B cell (primary cell): Measurements from ENCODE around the gene A1BG. TPM values are rescaled to one million over a fixed set of nuclear protein-coding genes. Genes with fewer than 3 reads are reported as not detected.
A peak's percentile ranks its signal among the peaks of the same experiment; 100 is the strongest.

Experiments
- ATAC-seq: fragments of 200-7000 bp; cut with Tn5 transposase; one replicate; pipeline ENCODE4 v1.10.0; 2021; ENCODE audit warnings: low read depth, mild to moderate bottlenecking, moderate number of reproducible peaks, moderate library complexity
- CTCF ChIA-PET: fragments of 350-600 bp; sonication (Branson Sonifier 250); formaldehyde crosslinking; loops from one replicate; lab custom pipeline; 2021; ENCODE audit warnings: antibody characterized with exemption, inconsistent platforms; lab: Charles Lee
- POLR2A ChIA-PET: fragments of 350-600 bp; sonication (Branson Sonifier 250); formaldehyde crosslinking; loops from one replicate; lab custom pipeline; 2021; ENCODE audit warnings: antibody characterized with exemption; lab: Charles Lee
- DNase-seq: peaks from one replicate; pipeline ENCODE4 v3.0.0; 2013
- H2AFZ ChIP-seq: 2 replicates; pipeline ENCODE4 v1.6.1; 2012; ENCODE audit warnings: mild to moderate bottlenecking, low read depth, low read length; ENCODE audit not compliant: insufficient read depth, poor library complexity, severe bottlenecking
- H3K27ac ChIP-seq, 2 donors: 1 replicate in 1 of 2; 2 replicates in 1 of 2; pipeline ENCODE4 v1.5.1; 2012 to 2013; ENCODE audit warnings: low read length in 2 of 2, mild to moderate bottlenecking in 2 of 2, moderate library complexity in 1 of 2
- H3K27me3 ChIP-seq, 4 experiments: fragments of 200-600 bp in 1 of 4; sonication (generic) in 1 of 4; replicated peaks in 1 of 4; 1 replicate in 2 of 4; 2 replicates in 2 of 4; pipeline versions ENCODE4 v1.6.1 to v1.7.0; 2013 to 2016; ENCODE audit warnings: low read length in 3 of 4, mild to moderate bottlenecking in 2 of 4, mixed read lengths in 1 of 4, moderate library complexity in 1 of 4; ENCODE audit not compliant: insufficient read depth in 4 of 4, control insufficient read depth in 3 of 4; ENCODE audit errors: control extremely low read depth in 1 of 4
- H3K36me3 ChIP-seq, 2 experiments: replicated peaks in 1 of 2; 1 replicate in 1 of 2; 2 replicates in 1 of 2; pipeline versions ENCODE4 v1.6.1 to v1.7.1; 2013; ENCODE audit warnings: low read length in 1 of 2; ENCODE audit not compliant: insufficient read depth in 2 of 2, control insufficient read depth in 1 of 2; ENCODE audit errors: control extremely low read depth in 1 of 2, extremely low read depth in 1 of 2
- H3K4me1 ChIP-seq, 2 donors: fragments of 200-600 bp in 1 of 2; sonication (generic) in 1 of 2; 1 replicate in 1 of 2; 2 replicates in 1 of 2; pipeline versions ENCODE4 v1.5.1 to v1.6.1; 2013 to 2017; ENCODE audit warnings: low read length in 2 of 2; ENCODE audit not compliant: control insufficient read depth in 2 of 2, insufficient read depth in 2 of 2
- H3K4me2 ChIP-seq: replicated peaks from 2 replicates; pipeline ENCODE3; 2012; ENCODE audit warnings: mild to moderate bottlenecking, low read depth, low read length; ENCODE audit not compliant: poor library complexity, severe bottlenecking
- H3K4me3 ChIP-seq, 5 experiments: fragments of 200-600 bp in 1 of 5; sonication (generic) in 1 of 5; 1 replicate in 3 of 5; 2 replicates in 2 of 5; pipeline versions ENCODE4 v1.5.1 to v1.7.0; 2011 to 2016; ENCODE audit warnings: low read length in 4 of 5, mild to moderate bottlenecking in 4 of 5, low read depth in 2 of 5, control low read depth in 1 of 5, moderate library complexity in 1 of 5; ENCODE audit not compliant: insufficient read depth in 1 of 5; ENCODE audit errors: control extremely low read depth in 1 of 5, extremely low read depth in 1 of 5
- H3K79me2 ChIP-seq: fragments of 200-600 bp; sonication (generic); one replicate; pipeline ENCODE4 v1.6.0; 2016; ENCODE audit warnings: low read length; ENCODE audit not compliant: control insufficient read depth, insufficient read depth
- H3K9ac ChIP-seq: fragments of 200-600 bp; sonication (generic); 2 replicates; pipeline ENCODE4 v1.6.1; 2017; ENCODE audit warnings: mild to moderate bottlenecking, low read length, moderate library complexity
- H3K9me3 ChIP-seq, 3 donors: one replicate each; pipeline versions ENCODE4 v1.6.1 to v1.7.1; 2013; ENCODE audit warnings: low read length in 2 of 3; ENCODE audit not compliant: control insufficient read depth in 2 of 3, insufficient read depth in 1 of 3; ENCODE audit errors: control extremely low read depth in 1 of 3
- H4K20me1 ChIP-seq: 2 replicates; pipeline ENCODE4 v1.6.0; 2012; ENCODE audit warnings: mild to moderate bottlenecking, low read length; ENCODE audit not compliant: insufficient read depth, control insufficient read depth, poor library complexity, severe bottlenecking
- H3K27ac Mint-ChIP-seq: one replicate; pipeline ENCODE4 v1.8.0; 2021; ENCODE audit warnings: mixed read lengths
- H3K27me3 Mint-ChIP-seq: one replicate; pipeline ENCODE4 v1.8.0; 2021; ENCODE audit warnings: mixed read lengths
- H3K4me1 Mint-ChIP-seq: one replicate; pipeline ENCODE4 v1.8.0; 2021; ENCODE audit warnings: mixed read lengths
- H3K4me3 Mint-ChIP-seq: one replicate; pipeline ENCODE4 v1.8.0; 2021; ENCODE audit warnings: mixed read lengths
- H3K9me3 Mint-ChIP-seq: one replicate; pipeline ENCODE4 v1.8.0; 2022; ENCODE audit warnings: mixed read lengths; ENCODE audit not compliant: insufficient read depth
- CTCF ChIP-seq: fragments of 200-600 bp; IDR thresholded peaks from one replicate; pipeline ENCODE4 v1.8.0; 2022; ENCODE audit warnings: antibody characterized with exemption, mild to moderate bottlenecking
- EZH2 ChIP-seq: IDR thresholded peaks from 2 replicates; pipeline ENCODE4 v1.6.1; 2012; ENCODE audit warnings: borderline replicate concordance, low read depth, mild to moderate bottlenecking, moderate library complexity, low read length; ENCODE audit not compliant: insufficient read depth, poor library complexity, severe bottlenecking
- WGBS: methylation state at CpG from one replicate; pipeline ENCODE4 v1.1.5; 2013; ENCODE audit warnings: missing lambda C conversion rate; ENCODE audit not compliant: insufficient coverage; 5-methylcytosine and 5-hydroxymethylcytosine counted together
- intact Hi-C: fragments of 100-400 bp; cut with micrococcal nuclease; formaldehyde crosslinking; loops from one replicate; pipeline ENCODE4 v1.10.0; 2022
- polyA plus RNA-seq: library from polyadenylated mRNA; depleted of rRNA; stranded (reverse); fragments of >200 nt; gene quantifications from 2 replicates; pipeline ENCODE4 v1.2.3, GENCODE V29; 2012
- total RNA-seq, 2 donors: library from RNA; stranded (reverse); fragments of 120-200 nt in 1 of 2; gene quantifications; 1 replicate in 1 of 2; 2 replicates in 1 of 2; pipeline versions ENCODE4 v1.2.3 to v1.2.4, GENCODE V29; 2013 to 2022

The A1BG gene
- total and polyA plus RNA-seq, 2 donors (not counting 1 experiment from before 2014, with no cell fraction given): 18.4 to 52.6 TPM

- DNase-seq (no peak), ATAC-seq (no peak)
- POLR2A ChIA-PET: no interaction called here
- Mint-ChIP-seq H3K27ac (no peak overlapping the region), H3K9me3 (no peaks in the 10 kb centered on the region), H3K27me3 (no peaks in the 10 kb centered on the region), H3K4me1 (no peaks in the 10 kb centered on the region), H3K4me3 (no peak overlapping the region)
- Histone ChIP-seq H3K9me3 (peaks cover 0 to 5% (median 0%) of the 10 kb centered on the region in 3 donors), H2AFZ (no peak overlapping the region), H3K27ac (no peak overlapping the region), H3K36me3 (peaks cover 1 to 25% of the 10 kb centered on the region in 2 experiments), H4K20me1 (no peaks in the 10 kb centered on the region), H3K9ac (no peak overlapping the region), H3K27me3 (no peaks in the 10 kb centered on the region), H3K4me2 (no peak overlapping the region), H3K4me3 (no peak overlapping the region), H3K4me1 (no peaks in the 10 kb centered on the region), H3K79me2 (no peaks in the 10 kb centered on the region)
- WGBS: 100% methylated on average over 2 of the region's 4 CpGs
- CTCF ChIA-PET: no interaction called here
- intact Hi-C loops: no loop called here
- TF ChIP-seq CTCF: no peak
- no peak for TF ChIP-seq EZH2
Observed at GRCh38 chr19:58318297-58318696, 35.0 kb downstream of the A1BG start.

- H3K27me3 Mint-ChIP-seq: no peaks in the 10 kb centered on the region
- no peak for TF ChIP-seq EZH2
- no peak for TF ChIP-seq CTCF
- peaks cover 1 to 32% of the 10 kb centered on the region in 2 experiments for H3K36me3 ChIP-seq
- no peak overlapping the region for H2AFZ ChIP-seq
- H3K4me1 ChIP-seq: no peaks in the 10 kb centered on the region
- H4K20me1 ChIP-seq: no peaks in the 10 kb centered on the region
- no peaks in the 10 kb centered on the region for H3K79me2 ChIP-seq
- peaks cover 0 to 5% (median 0%) of the 10 kb centered on the region in 3 donors for H3K9me3 ChIP-seq
- 88% methylated on average over 5 of the region's 7 CpGs for WGBS
- intact Hi-C loops: no loop called here
- no peaks in the 10 kb centered on the region for H3K4me1 Mint-ChIP-seq
- H3K9me3 Mint-ChIP-seq: no peaks in the 10 kb centered on the region
- H3K4me3 ChIP-seq: no peak overlapping the region
- no peak overlapping the region for H3K27ac Mint-ChIP-seq
- CTCF ChIA-PET: no interaction called here
- ATAC-seq: no peak
- H3K9ac ChIP-seq: no peak overlapping the region
- no peak overlapping the region for H3K4me3 Mint-ChIP-seq
- H3K27ac ChIP-seq: no peak overlapping the region
- peak; percentile 34 for DNase-seq
- POLR2A ChIA-PET: no interaction called here
- no peaks in the 10 kb centered on the region for H3K27me3 ChIP-seq
- H3K4me2 ChIP-seq: no peak overlapping the region
Observed at GRCh38 chr19:58317476-58318072, 35.7 kb downstream of the A1BG start.
